ENCODE data around the gene DACH1. TPM values are rescaled to one million over a fixed set of nuclear protein-coding genes. Genes with fewer than 3 reads are reported as not detected.
A peak's percentile ranks its signal among the peaks of the same experiment; 100 is the strongest.

DACH1 gene
- total and polyA plus RNA-seq, 2 donors (not counting 3 experiments of a cell fraction or from before 2014, with no cell fraction given) = 8.6 to 28.3 TPM

DNA sequence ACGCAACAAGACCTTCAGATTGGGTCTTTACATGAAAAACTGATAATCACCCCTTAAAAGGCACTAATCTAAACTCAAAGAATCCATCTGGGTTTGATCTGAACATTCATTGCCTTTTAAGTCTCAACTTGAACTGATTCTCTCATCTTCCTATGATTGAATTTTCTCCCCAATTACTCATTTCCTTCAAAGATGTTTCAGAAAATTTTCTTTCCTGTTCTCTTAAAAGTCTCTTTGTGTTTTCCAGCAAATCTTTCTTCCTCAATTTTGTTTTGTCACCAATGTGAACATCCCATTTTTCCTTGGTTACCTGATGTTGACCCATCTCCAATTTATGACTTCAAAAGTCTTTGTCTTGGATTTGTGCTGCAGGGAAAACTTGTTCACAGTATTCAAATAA is 234.3 kb downstream of the DACH1 start:
- Histone ChIP-seq H3K36me3 (ENCODE audit: control insufficient read depth in 2 of 2, extremely low read depth in 1 of 2, insufficient read depth in 2 of 2, low read length in 2 of 2) (no peaks in the 10 kb centered on the region), H3K27ac (ENCODE audit: insufficient read depth, low read depth, low read length) (peak overlapping the region; percentile 80), H3K9me1 (replicated peaks; ENCODE audit: control insufficient read depth, extremely low read depth, insufficient read depth, low read length) (no peaks in the 10 kb centered on the region), H2AFZ (ENCODE audit: low read depth, low read length) (peak overlapping the region; percentile 39), H3K9ac (replicated peaks; ENCODE audit: extremely low read depth, insufficient read depth, low read length) (peak overlapping the region; percentile 43), H3K4me2 (ENCODE audit: insufficient read depth, low read length) (peak overlapping the region; percentile 57), H4K20me1 (replicated peaks; ENCODE audit: control insufficient read depth, extremely low read depth, insufficient read depth, low read length) (no peaks in the 10 kb centered on the region), H3K27me3 (ENCODE audit: control insufficient read depth in 2 of 2, insufficient read depth in 2 of 2, low read length in 2 of 2) (no peaks in the 10 kb centered on the region), H3K4me3 (replicated peaks in 1 of 3; ENCODE audit: insufficient read depth in 1 of 3, low read depth in 1 of 3, low read length in 3 of 3) (no peak overlapping the region), H3K4me1 (ENCODE audit: control insufficient read depth, extremely low read depth, insufficient read depth, low read length) (peaks cover 27% of the 10 kb centered on the region), H3K9me3 (replicated peaks; ENCODE audit: control insufficient read depth, insufficient read depth, low read length) (no peaks in the 10 kb centered on the region), H3K79me2 (ENCODE audit: control insufficient read depth, insufficient read depth, low read length) (no peaks in the 10 kb centered on the region)
- dilution Hi-C loops (cut with MboI; ENCODE audit: extremely low pct_ligation_motif_present, low sequenced_read_pairs) = no loop called here
- TF ChIP-seq POLR2AphosphoS5 (IDR thresholded peaks at IDR 0.05; ENCODE audit: insufficient read depth, low read depth, low read length) (no peak), MYC (IDR thresholded peaks at IDR 0.05; ENCODE audit: low read depth, low read length) (no peak), MAX (IDR thresholded peaks at IDR 0.05; ENCODE audit: insufficient read depth, insufficient read length) (no peak), EZH2 (IDR thresholded peaks at IDR 0.05; ENCODE audit: borderline replicate concordance, low read depth, low read length, severe bottlenecking) (no peak), FOS (IDR thresholded peaks at IDR 0.05; ENCODE audit: borderline replicate concordance, insufficient read depth, low read length) (peak; percentile 56), JUN (IDR thresholded peaks at IDR 0.05; ENCODE audit: borderline replicate concordance, insufficient read depth, insufficient read length, low read depth) (peak; percentile 58), GATA2 (IDR thresholded peaks at IDR 0.05; ENCODE audit: insufficient read depth, insufficient read length, low read depth, low read length) (peak; percentile 59)
- intact Hi-C loops (cut with micrococcal nuclease) = loop anchor here (1.0 to 2.0 kb wide), 3 partner anchors 7 to 234 kb away; partner anchors contain the start of gene DACH1
- DNase-seq (ENCODE audit: low read depth, low spot score) (peak; percentile 73), FAIRE-seq (peak; percentile 83)
- no TSS peak for BruUV-seq (replicated peaks)
- ChIA-PET CTCF (no interaction called here), POLR2A (no interaction called here)

- POLR2A ChIA-PET = no interaction called here
- H3K4me2 ChIP-seq (ENCODE audit: insufficient read depth, low read length) = peak overlapping the region; percentile 57
- H3K4me1 ChIP-seq (ENCODE audit: control insufficient read depth, extremely low read depth, insufficient read depth, low read length) = peaks cover 31% of the 10 kb centered on the region
- H3K4me3 ChIP-seq (replicated peaks in 1 of 3; ENCODE audit: insufficient read depth in 1 of 3, low read depth in 1 of 3, low read length in 3 of 3) = no peak overlapping the region
- DNase-seq (ENCODE audit: low read depth, low spot score) (no peak), FAIRE-seq (peak; percentile 12)
- peak overlapping the region; percentile 43 for H3K9ac ChIP-seq (replicated peaks; ENCODE audit: extremely low read depth, insufficient read depth, low read length)
- CTCF ChIA-PET = no interaction called here
- no peaks in the 10 kb centered on the region for H3K9me3 ChIP-seq (replicated peaks; ENCODE audit: control insufficient read depth, insufficient read depth, low read length)
- H3K9me1 ChIP-seq (replicated peaks; ENCODE audit: control insufficient read depth, extremely low read depth, insufficient read depth, low read length) = no peaks in the 10 kb centered on the region
- H3K27me3 ChIP-seq (ENCODE audit: control insufficient read depth in 2 of 2, insufficient read depth in 2 of 2, low read length in 2 of 2) = no peaks in the 10 kb centered on the region
- no peaks in the 10 kb centered on the region for H3K79me2 ChIP-seq (ENCODE audit: control insufficient read depth, insufficient read depth, low read length)
- intact Hi-C loops (cut with micrococcal nuclease) = loop anchor here (2.0 kb wide), 2 partner anchors 31 to 235 kb away; partner anchors contain the start of gene DACH1
- no peaks in the 10 kb centered on the region for H4K20me1 ChIP-seq (replicated peaks; ENCODE audit: control insufficient read depth, extremely low read depth, insufficient read depth, low read length)
- no TSS peak for BruUV-seq (replicated peaks)
- peak overlapping the region; percentile 80 for H3K27ac ChIP-seq (ENCODE audit: insufficient read depth, low read depth, low read length)
- H2AFZ ChIP-seq (ENCODE audit: low read depth, low read length) = peak overlapping the region; percentile 39
- no peaks in the 10 kb centered on the region for H3K36me3 ChIP-seq (ENCODE audit: control insufficient read depth in 2 of 2, extremely low read depth in 1 of 2, insufficient read depth in 2 of 2, low read length in 2 of 2)
- dilution Hi-C loops (cut with MboI; ENCODE audit: extremely low pct_ligation_motif_present, low sequenced_read_pairs) = no loop called here
- TF ChIP-seq EZH2 (IDR thresholded peaks at IDR 0.05; ENCODE audit: borderline replicate concordance, low read depth, low read length, severe bottlenecking) (no peak), POLR2AphosphoS5 (IDR thresholded peaks at IDR 0.05; ENCODE audit: insufficient read depth, low read depth, low read length) (no peak), FOS (IDR thresholded peaks at IDR 0.05; ENCODE audit: borderline replicate concordance, insufficient read depth, low read length) (no peak), CTCF (IDR thresholded peaks at IDR 0.05; ENCODE audit: extremely low read depth in 1 of 2, insufficient read depth in 1 of 2, low read depth in 1 of 2, low read length in 2 of 2) (no peak), MYC (IDR thresholded peaks at IDR 0.05; ENCODE audit: low read depth, low read length) (no peak), GATA2 (IDR thresholded peaks at IDR 0.05; ENCODE audit: insufficient read depth, insufficient read length, low read depth, low read length) (no peak), POLR2A (IDR thresholded peaks at IDR 0.05; ENCODE audit: low read depth, low read length) (no peak), JUN (IDR thresholded peaks at IDR 0.05; ENCODE audit: borderline replicate concordance, insufficient read depth, insufficient read length, low read depth) (no peak), MAX (IDR thresholded peaks at IDR 0.05; ENCODE audit: insufficient read depth, insufficient read length) (no peak)
Observed at GRCh38 chr13:71632206-71632605, 234.8 kb downstream of the DACH1 start.

Data from endothelial cell of umbilical vein (primary cell).